CD4-positive, alpha-beta T cell treated with Interleukin-6 at 100 ng/mL for 8 hours (primary cell): ENCODE measurements around the gene ZNF423.

Experiments used
- DNase-seq: peaks from one replicate; pipeline ENCODE4 v3.0.0-alpha.2; 2020; ENCODE audit warnings: mixed read lengths, low spot score

Gene ZNF423

DNA sequence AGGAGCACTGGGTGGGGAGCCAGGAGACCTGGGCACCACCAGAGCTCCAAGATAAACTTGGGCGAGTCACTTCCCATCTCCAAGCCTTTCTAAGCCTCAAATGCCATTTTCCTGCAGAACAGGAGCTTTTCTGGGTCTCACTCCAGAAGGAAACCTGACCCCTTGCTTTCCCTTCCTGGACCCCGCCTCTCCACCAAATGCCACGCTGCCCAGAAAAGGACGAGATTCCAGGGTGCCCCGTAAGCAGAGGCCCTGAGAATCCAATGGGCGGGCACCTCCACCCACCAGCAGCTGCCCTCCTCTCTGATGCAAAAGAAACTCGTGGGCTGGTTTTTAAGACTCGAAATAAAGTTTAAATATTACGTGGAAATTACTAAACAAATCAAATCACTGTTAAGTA lies 31.3 kb downstream of the ZNF423 start:
- no peak for DNase-seq

- DNase-seq, result no peak
Measured at GRCh38 chr16:49822649-49823370, 33.1 kb downstream of the ZNF423 start.

GRCh38 chr16:49821614-49822282 lies 34.2 kb downstream of the ZNF423 start:
- DNase-seq, result no peak

GRCh38 chr16:49821156-49821555 lies 34.8 kb downstream of the ZNF423 start:
- DNase-seq, result no peak

GRCh38 chr16:49817754-49818507 lies 38.0 kb downstream of the ZNF423 start:
- DNase-seq, result no peak

- no peak for DNase-seq
Measured at GRCh38 chr16:49816875-49817274, 39.0 kb downstream of the ZNF423 start.

GRCh38 chr16:49811644-49812334 lies 44.1 kb downstream of the ZNF423 start:
- DNase-seq, result no peak

DNA sequence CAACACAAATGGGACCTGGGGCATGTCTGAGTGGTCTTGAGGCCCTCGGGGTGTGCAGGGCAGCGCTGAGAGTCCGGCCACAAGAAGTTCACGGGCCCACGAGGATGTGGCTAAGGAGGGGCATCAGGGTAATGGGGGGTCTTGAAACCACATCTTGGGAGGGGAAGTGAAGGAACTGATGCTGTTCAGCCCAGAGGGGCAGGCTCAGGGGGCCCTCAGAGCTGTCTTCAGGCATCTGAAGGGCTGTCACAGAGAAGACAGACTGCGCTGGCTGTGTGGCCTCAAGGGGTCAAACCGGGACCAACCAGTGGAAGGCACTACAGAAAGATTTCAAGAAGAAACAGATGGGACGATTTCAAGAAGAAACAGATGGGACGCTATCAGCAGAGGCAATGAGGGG lies 45.1 kb downstream of the ZNF423 start:
- DNase-seq, result no peak

- DNase-seq, result no peak
Measured at GRCh38 chr16:49809561-49809960, 46.4 kb downstream of the ZNF423 start.

GRCh38 chr16:49809062-49809461 lies 46.9 kb downstream of the ZNF423 start:
- DNase-seq, result no peak

- DNase-seq, result no peak
Measured at GRCh38 chr16:49806446-49806845, 49.5 kb downstream of the ZNF423 start.

GRCh38 chr16:49801290-49801689 lies 54.6 kb downstream of the ZNF423 start:
- no peak for DNase-seq

DNA sequence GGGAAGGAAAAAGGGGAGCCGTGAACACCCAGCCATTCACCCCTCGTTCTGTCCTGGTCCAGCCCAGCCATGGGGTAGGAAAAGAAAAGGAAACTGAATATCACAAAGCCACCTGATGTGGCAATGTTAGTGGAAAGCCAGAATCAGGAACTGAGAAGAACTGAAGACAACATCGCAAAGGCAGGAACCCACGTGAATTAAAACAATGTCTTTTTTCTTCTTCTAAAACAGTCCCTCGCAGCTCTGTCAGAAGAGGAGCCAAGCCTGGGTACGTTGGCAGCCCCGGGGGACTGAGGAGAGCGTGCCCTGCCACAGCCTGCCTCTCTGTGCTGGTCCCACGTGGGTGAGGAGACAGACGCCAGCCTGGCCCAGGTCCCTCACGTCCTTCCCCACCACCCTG lies 55.0 kb downstream of the ZNF423 start:
- DNase-seq, result no peak

GRCh38 chr16:49800441-49800840 lies 55.5 kb downstream of the ZNF423 start:
- DNase-seq, result no peak

- DNase-seq, result no peak
Measured at GRCh38 chr16:49799172-49799571, 56.7 kb downstream of the ZNF423 start.

GRCh38 chr16:49795513-49795912 lies 60.4 kb downstream of the ZNF423 start:
- no peak for DNase-seq

DNA sequence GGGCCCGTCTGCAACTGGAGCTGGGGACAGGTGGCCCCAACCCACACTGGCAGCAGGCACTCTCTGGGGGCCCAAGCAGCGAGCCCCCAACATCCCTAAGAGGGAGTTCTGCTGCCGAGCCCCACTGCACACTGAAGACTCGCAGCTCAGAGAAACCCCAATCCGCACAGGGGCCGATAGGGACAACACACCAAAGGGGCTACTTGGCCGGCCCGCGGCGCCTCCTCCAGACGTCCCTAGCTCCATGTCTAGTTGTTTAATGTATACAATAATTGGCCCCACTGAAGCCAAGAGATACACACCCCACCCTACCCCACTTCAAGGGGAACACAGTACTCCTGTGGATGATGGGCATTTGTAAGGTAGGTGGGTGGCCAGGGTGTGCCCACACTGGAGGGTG lies 62.7 kb downstream of the ZNF423 start:
- no peak for DNase-seq

- no peak for DNase-seq
Measured at GRCh38 chr16:49789616-49790015, 66.3 kb downstream of the ZNF423 start.

DNA sequence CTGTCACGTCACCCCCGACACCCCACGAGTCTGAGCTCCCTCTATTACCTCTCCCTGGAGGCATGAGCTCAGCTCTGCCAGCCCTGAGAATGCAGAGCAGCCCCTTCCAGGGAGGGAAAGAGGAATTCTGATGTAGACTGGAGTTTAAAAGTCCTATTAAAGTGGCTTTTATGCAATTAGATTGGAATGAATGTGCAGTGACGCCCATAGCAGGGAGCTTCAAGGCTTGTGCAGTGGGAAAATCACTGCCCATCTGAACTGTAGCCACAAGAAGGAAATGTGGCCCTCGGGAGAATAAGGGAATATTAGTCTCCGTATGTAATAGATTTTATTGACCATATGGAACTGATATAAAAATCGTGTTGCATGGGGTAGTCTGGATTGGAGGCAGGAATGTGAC lies 66.9 kb downstream of the ZNF423 start:
- DNase-seq, result no peak

DNA sequence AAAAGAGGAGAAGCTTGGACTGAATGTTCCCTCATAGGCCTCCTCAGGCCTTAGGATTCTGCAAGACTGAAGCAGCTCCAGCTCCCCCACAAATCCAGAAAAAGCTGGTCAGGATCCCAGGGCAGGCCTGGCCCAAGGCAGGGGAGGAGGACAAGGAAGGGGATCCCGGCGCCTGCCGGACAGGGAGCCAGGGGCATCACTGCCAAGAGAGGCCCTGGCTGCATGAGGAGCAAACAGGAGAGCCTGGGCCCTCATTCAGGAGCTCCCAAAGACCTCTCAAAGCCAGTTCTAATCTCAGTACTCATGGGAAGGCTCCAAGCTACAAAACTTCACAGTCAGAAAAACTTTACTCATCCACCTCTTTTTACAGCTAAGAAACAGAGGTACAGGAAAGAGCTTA lies 67.3 kb downstream of the ZNF423 start:
- no peak for DNase-seq

- DNase-seq, result no peak
Measured at GRCh38 chr16:49786926-49787557, 68.9 kb downstream of the ZNF423 start.

GRCh38 chr16:49785970-49786369 lies 69.9 kb downstream of the ZNF423 start:
- DNase-seq, result no peak
